AG20443 (cell line): Measurements from ENCODE around the gene SIPA1L2.
A peak's percentile ranks its signal among the peaks of the same experiment; 100 is the strongest.

Source experiments
- DNase-seq: peaks from one replicate; pipeline ENCODE4 v3.0.0; 2012; ENCODE audit warnings: low spot score, mixed read lengths

SIPA1L2 gene

DNA sequence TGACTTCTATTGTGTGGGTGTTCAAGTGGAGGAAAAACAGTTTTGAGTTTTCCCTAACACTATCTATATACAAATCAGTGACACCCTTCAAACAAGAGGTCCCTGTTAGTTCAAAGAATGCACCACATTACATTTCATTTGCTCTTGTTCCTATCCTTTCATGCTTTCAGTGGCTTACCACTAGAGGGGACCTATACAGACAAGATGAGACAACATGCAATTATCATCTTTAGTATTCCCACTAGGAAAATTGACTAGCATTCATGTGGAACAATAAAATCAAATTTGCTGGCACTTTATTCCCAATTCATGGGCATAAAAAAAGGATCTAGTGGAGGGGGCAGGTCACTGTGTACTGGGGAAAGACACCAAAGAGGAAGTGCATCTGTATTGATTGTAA is 13.3 kb upstream of the SIPA1L2 start:
- no peak for DNase-seq

DNA sequence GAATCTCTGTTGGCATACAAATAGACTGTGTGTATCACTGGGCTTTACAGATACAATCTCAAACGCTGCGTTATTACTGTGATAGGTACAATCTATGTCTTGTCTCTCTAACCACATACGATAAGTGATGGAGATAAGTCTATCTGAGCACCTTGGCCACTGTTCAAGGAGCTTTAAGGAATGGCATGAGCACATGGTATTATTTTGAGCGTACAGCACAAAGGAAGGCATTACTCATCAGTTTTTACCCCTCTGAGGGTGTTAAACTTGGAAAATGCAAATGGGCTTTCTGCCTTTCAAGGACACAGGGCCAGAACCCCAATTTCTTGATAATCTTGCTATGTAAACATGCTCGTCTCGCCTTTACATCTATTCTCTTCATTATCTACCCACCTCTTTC is 11.6 kb upstream of the SIPA1L2 start:
- no peak for DNase-seq

GRCh38 chr1:232636799-232637198 is 6.9 kb upstream of the SIPA1L2 start:
- DNase-seq: no peak

DNA sequence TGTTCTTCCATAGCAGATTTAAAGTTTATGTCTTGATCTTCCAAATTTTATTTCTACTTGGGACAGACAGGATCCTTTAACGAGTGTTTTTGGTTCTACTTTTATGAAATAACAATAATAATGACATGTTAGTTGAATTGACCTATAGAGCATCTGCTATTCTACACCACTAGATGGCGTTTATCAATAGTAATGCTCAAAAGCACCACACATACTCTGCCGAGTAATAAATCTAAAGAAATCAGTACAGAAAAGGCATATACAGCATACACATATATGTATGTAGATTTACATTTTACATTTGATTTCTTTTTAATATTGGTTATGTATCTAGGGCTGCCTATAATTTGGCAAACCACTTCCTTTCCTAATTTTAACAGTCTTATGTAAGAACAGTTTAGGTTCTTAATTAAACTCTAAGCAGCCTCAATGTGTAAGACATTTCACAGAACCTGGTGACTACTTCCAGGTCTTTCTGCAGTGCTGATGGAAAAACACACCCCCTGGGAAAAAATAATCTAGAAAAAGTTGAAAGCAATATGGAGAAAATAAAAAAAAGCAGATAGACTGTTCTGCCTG is 5.9 kb upstream of the SIPA1L2 start:
- DNase-seq: peak; percentile 49

DNA sequence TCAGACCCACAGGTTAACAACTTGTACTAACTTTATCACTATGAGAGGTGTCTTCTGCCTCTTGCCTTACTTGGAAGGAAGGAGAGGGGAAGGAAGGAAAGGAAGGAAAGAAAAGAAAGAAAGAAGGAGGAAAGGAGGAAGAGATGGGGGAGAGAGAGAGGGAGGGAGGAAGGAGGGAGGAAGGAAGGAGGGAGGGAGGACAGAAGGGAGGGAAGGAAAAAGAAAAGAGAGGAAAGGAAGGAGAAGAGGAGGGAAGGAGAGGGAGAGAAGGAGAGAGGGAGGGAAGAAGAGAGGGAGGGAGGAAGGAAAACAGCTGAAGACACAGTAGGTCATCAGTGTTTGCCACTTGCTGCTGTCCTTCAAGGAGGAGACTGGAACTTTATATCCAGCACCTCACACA is 5.3 kb upstream of the SIPA1L2 start:
- DNase-seq: no peak

GRCh38 chr1:232634096-232634495 is 4.2 kb upstream of the SIPA1L2 start:
- DNase-seq: no peak

GRCh38 chr1:232630894-232631195 is 912 bp upstream of the SIPA1L2 start:
- DNase-seq: no peak

DNA sequence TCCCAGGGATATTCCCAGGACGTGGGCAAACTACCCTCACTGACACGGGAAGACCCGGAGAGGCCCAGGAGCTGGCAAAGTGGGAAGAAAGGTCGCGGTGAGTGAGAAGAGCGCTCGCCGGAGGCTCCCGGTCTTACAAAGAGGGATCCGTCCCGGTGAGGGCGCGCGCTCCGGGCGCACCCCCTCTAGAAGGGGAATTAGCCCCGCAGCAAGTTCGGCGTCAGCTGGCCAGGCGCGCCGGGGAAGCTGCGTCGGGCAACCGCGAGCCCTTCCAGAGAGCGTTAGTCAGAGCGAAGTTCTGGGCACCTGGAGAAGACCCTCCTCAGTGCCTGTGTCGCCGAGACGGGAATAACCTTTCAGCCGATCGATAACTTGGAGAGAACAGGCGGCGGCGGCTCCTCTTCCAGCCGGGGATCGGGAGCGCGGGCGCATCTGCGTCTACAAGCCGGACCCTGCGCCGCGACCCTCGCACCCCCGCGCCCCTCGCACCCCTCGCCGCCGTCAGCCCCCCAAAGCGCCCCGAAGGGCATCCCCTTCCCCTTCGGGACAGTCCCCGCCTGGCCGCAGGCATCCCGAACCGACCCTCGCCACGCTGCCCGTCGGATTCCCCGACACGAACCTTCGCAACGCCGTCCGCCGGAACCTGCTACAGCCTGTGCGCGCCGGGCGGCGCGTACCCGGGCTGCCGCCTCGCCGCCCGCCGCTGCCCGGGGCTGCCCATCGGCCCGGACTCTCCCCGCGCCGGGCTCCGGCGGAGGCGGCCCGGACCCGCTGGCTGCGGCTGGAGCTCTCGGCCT is 485 bp downstream of the SIPA1L2 start:
- peak; percentile 31 for DNase-seq

- no peak for DNase-seq
Observed at GRCh38 chr1:232628335-232629249, 1.3 kb downstream of the SIPA1L2 start.

DNA sequence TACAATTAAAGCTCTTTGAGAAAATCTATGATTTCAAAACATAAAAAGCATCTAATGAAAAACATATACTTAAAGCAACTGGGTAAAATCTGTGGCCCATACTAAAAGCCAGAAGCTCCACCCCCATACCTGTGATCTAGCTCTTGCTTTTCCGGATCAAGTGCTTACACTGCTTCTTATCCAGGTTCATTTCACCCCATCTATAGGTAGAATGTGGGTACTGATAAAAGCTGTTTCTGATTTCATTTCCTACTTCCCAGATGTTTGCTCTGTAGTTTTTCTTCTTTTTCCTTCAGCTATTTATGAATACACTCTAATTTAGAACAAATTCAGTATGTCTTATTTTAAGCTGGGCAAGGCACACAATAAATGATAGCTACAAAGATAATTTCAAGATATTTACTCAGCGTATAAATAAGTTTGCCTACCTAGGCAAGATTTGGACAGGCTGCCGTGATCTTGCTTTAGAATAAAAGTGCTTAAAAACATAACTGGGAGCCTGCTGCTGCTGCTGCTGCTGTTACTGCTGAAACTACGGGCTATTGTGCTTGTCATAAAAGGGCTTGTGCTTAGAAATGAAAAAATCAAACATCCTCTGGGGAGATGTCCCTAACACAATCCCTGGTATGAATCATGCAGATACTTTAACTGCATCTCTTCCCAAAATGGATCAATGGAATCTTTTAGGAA is 2.1 kb downstream of the SIPA1L2 start:
- DNase-seq: no peak

GRCh38 chr1:232627171-232627570 is 2.8 kb downstream of the SIPA1L2 start:
- no peak for DNase-seq

- no peak for DNase-seq
Observed at GRCh38 chr1:232626452-232626851, 3.5 kb downstream of the SIPA1L2 start.

GRCh38 chr1:232625319-232625868 is 4.5 kb downstream of the SIPA1L2 start:
- DNase-seq: no peak

DNA sequence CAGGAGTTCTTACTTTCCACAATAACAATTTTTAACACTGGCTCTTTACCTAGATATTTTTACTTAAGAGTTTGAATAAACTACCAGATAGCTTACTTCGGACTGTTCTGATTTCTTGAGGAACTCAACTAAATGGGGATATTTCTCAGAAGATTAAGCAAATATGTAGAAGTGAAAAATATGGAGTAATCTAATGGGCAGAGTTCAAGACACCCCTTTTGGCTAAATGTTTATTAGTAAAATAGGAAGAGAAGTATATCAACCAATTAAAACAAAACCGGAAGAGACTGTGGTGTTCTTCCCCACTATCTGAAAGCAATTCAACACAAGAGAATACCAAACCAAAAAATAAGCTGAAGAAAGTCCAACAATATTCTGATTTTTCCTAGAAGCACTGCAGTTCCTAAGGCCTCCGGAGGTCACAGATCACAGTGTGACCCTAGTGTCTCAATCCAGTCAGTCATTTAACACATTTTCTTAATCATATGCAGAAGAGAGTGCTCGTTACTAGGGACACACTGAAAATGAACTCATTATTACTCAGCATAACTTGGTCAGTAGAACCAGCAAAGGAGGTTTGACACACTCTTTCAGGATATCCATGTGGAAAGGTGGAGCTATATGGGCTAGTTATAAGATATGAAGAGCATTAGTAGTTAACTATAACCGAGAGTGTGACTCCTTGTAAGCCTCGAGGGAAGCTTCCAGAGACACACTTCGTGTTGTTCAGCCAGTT is 5.2 kb downstream of the SIPA1L2 start:
- DNase-seq: no peak

- no peak for DNase-seq
Observed at GRCh38 chr1:232622981-232623380, 7.0 kb downstream of the SIPA1L2 start.

DNA sequence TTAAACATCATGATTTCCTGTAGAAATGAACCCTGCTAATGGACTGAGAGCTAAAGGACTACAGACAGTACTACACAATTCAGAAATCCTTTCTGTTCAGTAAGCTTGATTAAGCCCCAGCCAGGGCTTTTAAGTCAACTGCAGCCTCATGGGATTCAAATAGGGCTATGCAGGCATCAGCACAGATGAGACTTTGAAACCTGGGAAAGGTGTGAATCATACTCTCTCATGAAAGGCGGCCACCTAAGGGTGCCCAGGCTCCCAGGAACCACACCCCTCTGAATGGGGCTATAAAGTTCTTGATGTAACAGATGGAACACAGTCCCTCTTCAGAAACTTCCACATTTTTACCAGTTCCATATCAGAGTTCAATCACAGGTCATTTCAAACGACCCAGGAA is 7.6 kb downstream of the SIPA1L2 start:
- no peak for DNase-seq

DNA sequence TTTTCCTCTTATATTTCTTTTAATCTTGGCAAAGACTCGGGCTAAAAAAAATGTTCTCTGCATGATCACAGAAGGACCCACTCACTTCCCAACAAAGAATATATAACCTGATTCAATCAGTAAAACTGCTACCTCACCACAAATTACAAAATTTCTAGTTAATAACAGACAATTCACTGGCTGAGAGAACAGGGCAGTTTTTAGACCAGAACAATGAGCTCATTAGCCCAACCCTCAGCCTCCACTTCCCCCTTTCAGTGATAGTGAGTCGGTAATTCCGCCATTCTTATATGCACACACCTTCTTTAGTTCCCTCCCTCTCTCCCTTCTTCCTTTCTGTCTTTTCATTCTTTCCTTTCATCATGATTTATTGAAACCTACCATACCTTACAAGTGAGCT is 8.9 kb downstream of the SIPA1L2 start:
- no peak for DNase-seq

DNA sequence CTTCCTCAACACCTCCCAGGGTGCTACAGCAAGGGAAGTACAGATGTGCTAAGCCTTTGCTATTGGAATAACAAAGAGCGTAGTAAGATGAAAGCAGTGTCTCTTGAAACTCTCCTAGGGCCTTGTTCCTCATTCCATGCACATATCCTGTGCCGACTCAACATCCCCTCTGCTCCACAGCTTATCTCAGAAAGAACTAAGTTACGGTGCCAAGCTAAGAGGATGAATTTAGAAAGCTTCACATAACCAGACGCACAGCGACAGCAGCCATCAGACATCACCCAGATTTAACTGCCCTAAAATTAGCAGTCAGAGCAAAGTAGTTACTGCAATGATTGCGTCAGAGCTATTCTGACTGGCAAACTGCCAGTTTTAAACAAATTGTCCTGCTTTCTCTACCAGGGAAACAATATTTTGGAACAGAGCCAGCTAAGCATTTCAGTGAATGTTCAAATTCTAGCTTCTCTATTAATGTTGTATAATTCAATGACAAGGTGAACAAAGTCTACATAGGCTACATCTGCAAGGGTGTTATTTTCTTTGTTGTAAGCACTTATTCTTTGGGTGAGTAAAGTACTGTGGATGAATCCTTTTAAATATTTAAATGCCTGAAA is 9.5 kb downstream of the SIPA1L2 start:
- peak; percentile 30 for DNase-seq

DNA sequence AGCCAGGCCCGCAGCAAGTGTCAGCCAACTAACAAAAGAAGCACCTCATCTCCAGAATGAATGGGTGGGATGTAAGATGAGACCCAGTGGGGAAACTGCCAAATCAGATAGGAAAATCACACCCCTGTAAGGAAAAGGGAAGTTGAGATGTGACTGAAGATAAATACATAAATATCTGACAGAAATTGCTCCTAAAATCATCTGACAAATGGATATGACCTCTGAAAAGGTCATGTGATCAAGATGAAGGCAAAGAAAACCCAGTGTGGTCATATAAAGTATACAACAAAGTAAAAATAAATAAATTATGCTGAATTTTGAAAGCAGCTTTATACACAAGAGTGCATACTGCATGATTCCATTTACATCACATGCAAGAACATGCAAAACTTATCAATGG is 12.7 kb downstream of the SIPA1L2 start:
- DNase-seq: no peak

DNA sequence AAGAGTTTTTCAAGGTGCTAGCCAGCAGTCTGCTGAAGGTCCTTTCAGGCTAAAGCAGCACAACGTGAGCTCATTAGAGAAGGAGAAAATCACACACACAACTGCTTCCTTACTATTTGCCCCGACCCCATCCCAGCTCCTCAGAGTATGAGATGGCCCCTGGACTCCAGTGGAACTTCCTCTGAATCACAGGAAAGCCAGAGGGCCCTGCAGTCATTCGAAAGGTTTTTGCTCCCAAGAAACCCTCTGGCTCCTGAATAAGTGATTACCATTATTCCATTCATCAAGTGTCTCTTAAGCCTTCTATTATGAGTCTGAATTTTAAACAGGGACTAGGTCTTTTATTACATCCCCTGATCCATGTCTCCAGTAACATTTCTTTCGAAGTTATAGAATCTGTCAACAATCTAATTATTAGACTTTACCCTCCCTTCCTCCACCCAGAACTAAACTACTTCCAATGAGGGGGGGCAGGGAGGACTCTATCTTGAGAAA is 14.6 kb downstream of the SIPA1L2 start:
- no peak for DNase-seq

GRCh38 chr1:232614811-232615210 is 15.1 kb downstream of the SIPA1L2 start:
- DNase-seq: no peak
